ENCODE measurements around the gene ZDHHC17. TPM values are rescaled to one million over a fixed set of nuclear protein-coding genes. Genes with fewer than 3 reads are reported as not detected.

ZDHHC17 gene
- total RNA-seq, 1 experiment from 2014 or later: 26.3 TPM

DNA sequence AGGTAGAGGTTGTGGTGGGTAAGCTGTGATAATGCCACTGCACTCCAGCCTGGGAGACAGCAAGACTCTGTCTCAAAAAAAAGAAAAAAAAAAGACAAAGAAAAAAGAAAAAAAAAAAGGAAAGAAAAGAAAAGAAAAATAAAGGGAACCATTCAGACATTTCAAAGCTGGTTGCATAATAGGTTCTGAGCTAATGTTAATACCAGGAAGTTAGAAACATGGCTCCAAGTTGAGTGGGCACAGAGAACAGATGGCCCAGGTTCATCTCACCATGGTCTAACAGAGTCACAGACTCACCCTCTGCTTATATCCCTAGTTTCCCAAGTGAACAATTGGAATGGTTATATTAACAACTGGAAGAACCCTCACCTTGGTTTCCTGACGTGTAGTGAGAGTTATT lies 17.4 kb upstream of the ZDHHC17 start:
- H3K36me3 ChIP-seq (ENCODE audit: control insufficient read depth, insufficient read depth, low read length): no peaks in the 10 kb centered on the region
- no peak for ATAC-seq
- BruUV-seq (replicated peaks): no TSS peak
- DNase-seq (ENCODE audit: low read depth, low spot score): no peak
- ChIA-PET CTCF (no interaction called here), POLR2A (interaction anchor here (0.7 kb wide), 1 partner anchor 305 kb away, joined by 3 read pairs; no protein-coding TSS in a partner anchor)
- peaks cover 2% of the 10 kb centered on the region; the same call in 1 of the 2 replicates for H3K27me3 ChIP-seq (ENCODE audit: control insufficient read depth, insufficient read depth, low read length)
- H3K4me3 ChIP-seq (ENCODE audit: low read depth in 2 of 2, low read length in 2 of 2): no peak overlapping the region
- no peaks in the 10 kb centered on the region for H3K9me3 ChIP-seq (ENCODE audit: control insufficient read depth, insufficient read depth, low read depth, low read length)
- no peak overlapping the region for H3K27ac ChIP-seq (ENCODE audit: low read length)
- TF ChIP-seq TCF7L2 (IDR thresholded peaks at IDR 0.05; ENCODE audit: low read depth, low read length) (no peak), SIN3A (IDR thresholded peaks at IDR 0.05; ENCODE audit: borderline replicate concordance, insufficient read depth, low read depth, low read length) (no peak)
- in situ Hi-C loops (cut with HindIII; ENCODE audit: low pct_unique_long_range_greater_than_20kb, low sequenced_read_pairs): no loop called here
- no peaks in the 10 kb centered on the region for H3K4me1 ChIP-seq (ENCODE audit: control insufficient read depth, insufficient read depth, low read length)
- intact Hi-C loops (cut with micrococcal nuclease; ENCODE audit: unreplicated experiment): no loop called here

DNA sequence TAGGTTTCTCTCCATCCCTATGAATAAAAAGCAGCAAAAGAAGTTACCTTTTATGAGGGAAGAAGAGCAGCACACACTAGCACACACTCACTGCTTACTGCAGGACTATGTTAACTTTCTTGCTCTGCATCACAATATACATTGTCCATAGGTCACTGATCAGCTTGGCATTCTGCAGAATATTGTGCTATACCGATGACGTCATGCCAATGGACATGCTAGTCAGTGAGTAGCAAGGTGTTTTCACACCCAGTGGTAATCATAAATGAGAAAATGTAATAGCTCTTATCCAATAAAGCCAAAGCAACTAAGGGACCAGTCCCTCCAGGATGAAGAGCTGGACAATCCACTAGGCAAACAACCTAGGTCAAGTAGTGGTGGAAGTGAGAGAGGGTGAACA lies 16.7 kb upstream of the ZDHHC17 start:
- in situ Hi-C loops (cut with HindIII; ENCODE audit: low pct_unique_long_range_greater_than_20kb, low sequenced_read_pairs): no loop called here
- BruUV-seq (replicated peaks): no TSS peak
- Histone ChIP-seq H3K4me1 (ENCODE audit: control insufficient read depth, insufficient read depth, low read length) (no peaks in the 10 kb centered on the region), H3K4me3 (ENCODE audit: low read depth in 2 of 2, low read length in 2 of 2) (no peak overlapping the region), H3K27ac (ENCODE audit: low read length) (no peak overlapping the region), H3K36me3 (ENCODE audit: control insufficient read depth, insufficient read depth, low read length) (no peaks in the 10 kb centered on the region), H3K9me3 (ENCODE audit: control insufficient read depth, insufficient read depth, low read depth, low read length) (no peaks in the 10 kb centered on the region), H3K27me3 (ENCODE audit: control insufficient read depth, insufficient read depth, low read length) (no peaks in the 10 kb centered on the region; the same call in 1 of the 2 replicates)
- POLR2A ChIA-PET: no interaction called here
- intact Hi-C loops (cut with micrococcal nuclease; ENCODE audit: unreplicated experiment): no loop called here
- CTCF ChIA-PET: no interaction called here
- TF ChIP-seq POLR2AphosphoS5 (IDR thresholded peaks at IDR 0.05; ENCODE audit: low read depth, low read length) (no peak), TCF7L2 (IDR thresholded peaks at IDR 0.05; ENCODE audit: low read depth, low read length) (no peak), SIN3A (IDR thresholded peaks at IDR 0.05; ENCODE audit: borderline replicate concordance, insufficient read depth, low read depth, low read length) (no peak)
- TF ChIP-seq, protein P1, sequence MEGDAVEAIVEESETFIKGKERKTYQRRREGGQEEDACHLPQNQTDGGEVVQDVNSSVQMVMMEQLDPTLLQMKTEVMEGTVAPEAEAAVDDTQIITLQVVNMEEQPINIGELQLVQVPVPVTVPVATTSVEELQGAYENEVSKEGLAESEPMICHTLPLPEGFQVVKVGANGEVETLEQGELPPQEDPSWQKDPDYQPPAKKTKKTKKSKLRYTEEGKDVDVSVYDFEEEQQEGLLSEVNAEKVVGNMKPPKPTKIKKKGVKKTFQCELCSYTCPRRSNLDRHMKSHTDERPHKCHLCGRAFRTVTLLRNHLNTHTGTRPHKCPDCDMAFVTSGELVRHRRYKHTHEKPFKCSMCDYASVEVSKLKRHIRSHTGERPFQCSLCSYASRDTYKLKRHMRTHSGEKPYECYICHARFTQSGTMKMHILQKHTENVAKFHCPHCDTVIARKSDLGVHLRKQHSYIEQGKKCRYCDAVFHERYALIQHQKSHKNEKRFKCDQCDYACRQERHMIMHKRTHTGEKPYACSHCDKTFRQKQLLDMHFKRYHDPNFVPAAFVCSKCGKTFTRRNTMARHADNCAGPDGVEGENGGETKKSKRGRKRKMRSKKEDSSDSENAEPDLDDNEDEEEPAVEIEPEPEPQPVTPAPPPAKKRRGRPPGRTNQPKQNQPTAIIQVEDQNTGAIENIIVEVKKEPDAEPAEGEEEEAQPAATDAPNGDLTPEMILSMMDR (IDR thresholded peaks at IDR 0.05): no peak
- TF ChIP-seq, protein P2, sequence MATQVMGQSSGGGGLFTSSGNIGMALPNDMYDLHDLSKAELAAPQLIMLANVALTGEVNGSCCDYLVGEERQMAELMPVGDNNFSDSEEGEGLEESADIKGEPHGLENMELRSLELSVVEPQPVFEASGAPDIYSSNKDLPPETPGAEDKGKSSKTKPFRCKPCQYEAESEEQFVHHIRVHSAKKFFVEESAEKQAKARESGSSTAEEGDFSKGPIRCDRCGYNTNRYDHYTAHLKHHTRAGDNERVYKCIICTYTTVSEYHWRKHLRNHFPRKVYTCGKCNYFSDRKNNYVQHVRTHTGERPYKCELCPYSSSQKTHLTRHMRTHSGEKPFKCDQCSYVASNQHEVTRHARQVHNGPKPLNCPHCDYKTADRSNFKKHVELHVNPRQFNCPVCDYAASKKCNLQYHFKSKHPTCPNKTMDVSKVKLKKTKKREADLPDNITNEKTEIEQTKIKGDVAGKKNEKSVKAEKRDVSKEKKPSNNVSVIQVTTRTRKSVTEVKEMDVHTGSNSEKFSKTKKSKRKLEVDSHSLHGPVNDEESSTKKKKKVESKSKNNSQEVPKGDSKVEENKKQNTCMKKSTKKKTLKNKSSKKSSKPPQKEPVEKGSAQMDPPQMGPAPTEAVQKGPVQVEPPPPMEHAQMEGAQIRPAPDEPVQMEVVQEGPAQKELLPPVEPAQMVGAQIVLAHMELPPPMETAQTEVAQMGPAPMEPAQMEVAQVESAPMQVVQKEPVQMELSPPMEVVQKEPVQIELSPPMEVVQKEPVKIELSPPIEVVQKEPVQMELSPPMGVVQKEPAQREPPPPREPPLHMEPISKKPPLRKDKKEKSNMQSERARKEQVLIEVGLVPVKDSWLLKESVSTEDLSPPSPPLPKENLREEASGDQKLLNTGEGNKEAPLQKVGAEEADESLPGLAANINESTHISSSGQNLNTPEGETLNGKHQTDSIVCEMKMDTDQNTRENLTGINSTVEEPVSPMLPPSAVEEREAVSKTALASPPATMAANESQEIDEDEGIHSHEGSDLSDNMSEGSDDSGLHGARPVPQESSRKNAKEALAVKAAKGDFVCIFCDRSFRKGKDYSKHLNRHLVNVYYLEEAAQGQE (IDR thresholded peaks at IDR 0.05; ENCODE audit: insufficient read depth in 1 of 2, low read depth in 2 of 2, low read length in 1 of 2): no peak
- DNase-seq (ENCODE audit: low read depth, low spot score) (no peak), ATAC-seq (no peak)

DNA sequence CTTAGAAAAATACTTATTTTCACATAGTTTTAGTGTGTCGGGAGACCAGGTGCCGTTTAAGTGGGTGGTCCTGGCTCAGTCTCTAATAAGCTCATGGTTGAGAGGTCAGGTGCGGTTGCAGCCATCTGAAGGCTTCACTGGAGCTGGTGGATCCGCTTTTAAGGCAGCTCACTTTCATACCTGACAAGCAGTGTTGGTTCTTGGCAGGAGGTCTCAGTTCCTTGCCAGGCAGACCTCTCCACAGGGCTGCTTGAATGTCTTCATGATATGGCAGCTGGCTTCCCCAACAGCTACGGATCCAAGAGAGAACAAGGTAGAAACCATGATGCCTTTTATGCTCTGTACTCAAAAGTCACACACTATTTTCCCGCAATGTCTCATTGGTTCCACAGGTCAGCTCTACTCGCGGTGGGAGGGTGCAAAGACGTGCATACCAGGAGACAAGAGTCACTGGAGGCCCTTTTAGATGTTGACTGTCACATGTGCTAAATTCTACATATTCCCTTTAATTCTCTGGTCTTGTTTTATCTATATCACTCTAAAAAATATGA lies 8.0 kb upstream of the ZDHHC17 start:
- Histone ChIP-seq H3K36me3 (ENCODE audit: control insufficient read depth, insufficient read depth, low read length) (no peaks in the 10 kb centered on the region), H3K4me1 (ENCODE audit: control insufficient read depth, insufficient read depth, low read length) (no peaks in the 10 kb centered on the region), H3K4me3 (ENCODE audit: low read depth in 2 of 2, low read length in 2 of 2) (no peak overlapping the region), H3K9me3 (ENCODE audit: control insufficient read depth, insufficient read depth, low read depth, low read length) (no peaks in the 10 kb centered on the region), H3K27me3 (ENCODE audit: control insufficient read depth, insufficient read depth, low read length) (no peaks in the 10 kb centered on the region), H3K27ac (ENCODE audit: low read length) (no peak overlapping the region)
- TF ChIP-seq POLR2AphosphoS5 (IDR thresholded peaks at IDR 0.05; ENCODE audit: low read depth, low read length) (no peak), TCF7L2 (IDR thresholded peaks at IDR 0.05; ENCODE audit: low read depth, low read length) (no peak), SIN3A (IDR thresholded peaks at IDR 0.05; ENCODE audit: borderline replicate concordance, insufficient read depth, low read depth, low read length) (no peak)
- TF ChIP-seq, protein P2 (IDR thresholded peaks at IDR 0.05; ENCODE audit: insufficient read depth in 1 of 2, low read depth in 2 of 2, low read length in 1 of 2): no peak
- TF ChIP-seq, protein P1 (IDR thresholded peaks at IDR 0.05): no peak
- intact Hi-C loops (cut with micrococcal nuclease; ENCODE audit: unreplicated experiment): no loop called here
- POLR2A ChIA-PET: no interaction called here
- ATAC-seq (no peak), DNase-seq (ENCODE audit: low read depth, low spot score) (no peak)
- BruUV-seq (replicated peaks): no TSS peak
- in situ Hi-C loops (cut with HindIII; ENCODE audit: low pct_unique_long_range_greater_than_20kb, low sequenced_read_pairs): no loop called here
- CTCF ChIA-PET: no interaction called here

Measured in Panc1 (cell line).